GM12878 (cell line): Measurements from ENCODE around the gene ARHGEF10L. TPM values are rescaled to one million over a fixed set of nuclear protein-coding genes. Genes with fewer than 3 reads are reported as not detected.

Experiments used
- ATAC-seq: fragments of 200-7000 bp; cut with Tn5 transposase; 3 replicates; pipeline ENCODE4 v1.9.1; 2020; ENCODE audit warnings: mild to moderate bottlenecking, moderate library complexity
- BruUV-seq: library from RNA; stranded (reverse); fragments of 400-500 nt; replicated peaks from 2 replicates; lab custom pipeline; 2021; lab: Mats Ljungman, UMichigan
- CTCF ChIA-PET: fragments of 300-600 bp; sonication (Branson Sonifier 250); formaldehyde crosslinking; extraction: SDS; loops from one replicate; lab custom pipeline; 2021; ENCODE audit warnings: inconsistent platforms; lab: Yijun Ruan, JAX
- POLR2A ChIA-PET: fragments of 350-600 bp; formaldehyde crosslinking; extraction: SDS; loops from one replicate; lab custom pipeline; 2021; ENCODE audit warnings: inconsistent platforms; lab: Charles Lee
- RAD21 ChIA-PET: fragments of 300-600 bp; sonication (Branson Sonifier 250); formaldehyde crosslinking; loops from one replicate; lab custom pipeline; 2023; ENCODE audit warnings: antibody characterized with exemption; ENCODE audit not compliant: unreplicated experiment; lab: Charles Lee
- SMC1A ChIA-PET: fragments of 300-600 bp; sonication (Branson Sonifier 250); formaldehyde crosslinking; loops from one replicate; lab custom pipeline; 2023; ENCODE audit not compliant: unreplicated experiment, uncharacterized antibody; lab: Charles Lee
- DNase-seq: peaks from one replicate; pipeline ENCODE4 v3.0.0-alpha.2; 2011; ENCODE audit warnings: low read depth, low spot score
- FAIRE-seq: peaks from 3 replicates; lab custom pipeline; 2011; peaks lifted over from hg19 to GRCh38; lab: Jason Lieb, UNC
- H2AFZ ChIP-seq: 2 replicates; pipeline ENCODE4 v1.6.0; 2011; ENCODE audit warnings: low read depth, low read length, control low read depth; ENCODE audit not compliant: control insufficient read depth
- H3K27ac ChIP-seq: 2 replicates; pipeline ENCODE4 v1.5.1; 2011; ENCODE audit warnings: control low read depth; ENCODE audit not compliant: control insufficient read depth, insufficient read depth
- H3K27me3 ChIP-seq, 2 experiments: replicated peaks in 1 of 2; 2 replicates each; pipeline versions ENCODE4 v1.6.0 to v1.6.1; 2011; ENCODE audit warnings: low read length in 1 of 2; ENCODE audit not compliant: control insufficient read depth in 2 of 2, insufficient read depth in 2 of 2
- H3K36me3 ChIP-seq, 2 experiments: 2 replicates each; pipeline ENCODE4 v1.5.1; 2011; ENCODE audit warnings: low read length in 1 of 2; ENCODE audit not compliant: control insufficient read depth in 2 of 2, insufficient read depth in 2 of 2
- H3K4me1 ChIP-seq: 2 replicates; pipeline ENCODE4 v1.6.1; 2011; ENCODE audit warnings: mild to moderate bottlenecking, low read length, moderate library complexity, mixed read lengths; ENCODE audit not compliant: control insufficient read depth, insufficient read depth
- H3K4me2 ChIP-seq: 2 replicates; pipeline ENCODE4 v1.6.0; 2011; ENCODE audit warnings: control low read depth; ENCODE audit not compliant: control insufficient read depth, insufficient read depth
- H3K4me3 ChIP-seq: fragments of 200-600 bp; sonication (generic); 2 replicates; pipeline ENCODE4 v1.5.1; 2016
- H3K79me2 ChIP-seq: 2 replicates; pipeline ENCODE4 v1.6.0; 2011; ENCODE audit warnings: low read length; ENCODE audit not compliant: control insufficient read depth, insufficient read depth
- H3K9ac ChIP-seq: 2 replicates; pipeline ENCODE4 v1.8.0; 2011; ENCODE audit warnings: low read length, control low read depth, mixed read lengths; ENCODE audit not compliant: control insufficient read depth, insufficient read depth
- H3K9me3 ChIP-seq: replicated peaks from 3 replicates; pipeline ENCODE4 v1.5.1; 2011; ENCODE audit warnings: mild to moderate bottlenecking, low read length; ENCODE audit not compliant: control insufficient read depth, insufficient read depth
- H4K20me1 ChIP-seq: 2 replicates; pipeline ENCODE4 v1.6.0; 2011; ENCODE audit not compliant: control insufficient read depth, insufficient read depth
- ATF7 ChIP-seq: fragments of 450-650 bp; IDR thresholded peaks from 2 replicates; pipeline ENCODE4 v1.6.1; 2016; ENCODE audit warnings: low read depth, mild to moderate bottlenecking
- BHLHE40 ChIP-seq, 2 experiments: fragments of 450-650 bp in 1 of 2; IDR thresholded peaks; 2 replicates each; pipeline ENCODE4 v1.6.1; 2011 to 2017; ENCODE audit warnings: low read depth in 2 of 2, borderline replicate concordance in 1 of 2, improper control_type of control experiment in 1 of 2, low read length in 1 of 2, mild to moderate bottlenecking in 1 of 2
- CHD1 ChIP-seq: IDR thresholded peaks from 2 replicates; pipeline ENCODE4 v1.6.1; 2012; ENCODE audit warnings: low read depth, low read length, improper control_type of control experiment
- FOS ChIP-seq: IDR thresholded peaks from 3 replicates; pipeline ENCODE4 v1.6.1; 2011; ENCODE audit warnings: borderline replicate concordance; ENCODE audit not compliant: insufficient read length; ENCODE audit errors: extremely low read depth
- NR2C1 ChIP-seq: fragments of 450-650 bp; IDR thresholded peaks from 2 replicates; pipeline ENCODE4 v1.6.1; 2017; ENCODE audit warnings: antibody characterized with exemption, mild to moderate bottlenecking, moderate library complexity
- RB1 ChIP-seq: fragments of 450-650 bp; formaldehyde crosslinking; IDR thresholded peaks from 2 replicates; pipeline ENCODE4 v1.6.1; 2017; ENCODE audit warnings: mild to moderate bottlenecking, borderline replicate concordance
- SMAD5 ChIP-seq: IDR thresholded peaks from 2 replicates; pipeline ENCODE4 v1.6.1; 2016; ENCODE audit warnings: antibody characterized with exemption, low read depth
- SUZ12 ChIP-seq: fragments of 200-600 bp; sonication (generic); IDR thresholded peaks from one replicate; pipeline ENCODE4 v1.6.1; 2018; ENCODE audit warnings: antibody characterized with exemption, mild to moderate bottlenecking; ENCODE audit not compliant: unreplicated experiment
- YY1 ChIP-seq: IDR thresholded peaks from 2 replicates; pipeline ENCODE4 v1.6.1; 2011; ENCODE audit warnings: low read depth, mild to moderate bottlenecking, low read length
- WGBS: methylation state at CpG from one replicate; pipeline ENCODE4 v1.1.6; 2016; ENCODE audit warnings: low lambda C conversion rate; ENCODE audit not compliant: insufficient replicate concordance, insufficient coverage; ENCODE audit errors: missing lambda C conversion rate; 5-methylcytosine and 5-hydroxymethylcytosine counted together
- in situ Hi-C: fragments of 300-500 bp; cut with MboI; formaldehyde crosslinking; loops from 9 replicates; pipeline ENCODE4 v1.14.3; 2018; ENCODE audit warnings: mixed read lengths
- intact Hi-C: fragments of 100-400 bp; cut with micrococcal nuclease; formaldehyde crosslinking; loops from one replicate; pipeline ENCODE4 v1.14.2; 2022; ENCODE audit not compliant: unreplicated experiment
- polyA plus RNA-seq, 11 experiments: library from polyadenylated mRNA; depleted of rRNA in 4 of 11; unstranded in 6 of 11; stranded (reverse) in 5 of 11; fragments of >200 nt; fragmentation: Nextera tagmentation in 4 of 11; fragmentation: Illumina TruSeq in 1 of 11; extraction: Ambion mirVana in 4 of 11; extraction: Trizol in 1 of 11; gene quantifications; 1 replicate in 1 of 11; 2 replicates in 10 of 11; pipeline versions ENCODE4 v1.2.1 to v1.2.3, GENCODE V29; 2011 to 2016; ENCODE audit warnings: inconsistent platforms in 2 of 11, missing spikeins in 2 of 11, low read depth in 1 of 11
- total RNA-seq, 4 experiments: library from RNA; depleted of rRNA in 3 of 4; stranded (reverse); fragments of >200 nt in 3 of 4; fragmentation: Illumina TruSeq in 1 of 4; extraction: Trizol in 1 of 4; gene quantifications; 2 replicates each; pipeline versions ENCODE4 v1.2.1 to v1.2.3, GENCODE V29; 2013 to 2021
- TF ChIP-seq, protein P1 (sequence below): IDR thresholded peaks from 2 replicates; pipeline ENCODE4 v1.6.1; 2012; ENCODE audit warnings: mild to moderate bottlenecking, low read depth, low read length
- TF ChIP-seq, protein P2 (sequence below): fragments of 450-650 bp; formaldehyde crosslinking; IDR thresholded peaks from 2 replicates; pipeline ENCODE4 v1.4.0; 2020; ENCODE audit warnings: mild to moderate bottlenecking, moderate library complexity

Gene ARHGEF10L
- total and polyA plus RNA-seq, 10 of the 15 experiments (the other 5 are each of a cell fraction or from before 2014, with no cell fraction given), result 0.05 to 0.94 (median 0.28) TPM; not detected in 2

DNA sequence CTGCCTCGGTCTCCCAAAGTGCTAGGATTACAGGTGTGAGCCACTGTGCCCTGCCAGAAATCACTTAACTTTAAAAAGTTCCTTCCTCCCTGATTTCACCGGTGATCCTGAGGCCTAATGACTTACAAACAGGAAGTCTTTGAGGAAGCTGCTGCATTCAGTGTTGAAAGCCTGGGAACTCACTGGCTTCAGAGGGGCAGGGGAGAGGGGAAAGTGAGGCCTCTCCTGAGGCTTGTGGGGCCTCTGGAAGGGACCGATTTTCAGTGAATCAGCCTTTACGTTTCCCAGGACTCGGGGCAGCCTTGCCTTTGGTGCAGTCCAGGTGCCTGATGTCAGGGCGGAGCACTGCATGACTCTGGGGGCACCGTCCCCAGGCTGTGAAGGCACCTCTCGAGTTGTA, 30.1 kb upstream of the ARHGEF10L start:
- Histone ChIP-seq H4K20me1 (no peaks in the 10 kb centered on the region), H3K4me1 (no peaks in the 10 kb centered on the region), H3K9ac (no peak overlapping the region), H3K4me3 (no peak overlapping the region), H3K36me3 (no peaks in the 10 kb centered on the region), H3K4me2 (no peak overlapping the region), H3K27me3 (no peaks in the 10 kb centered on the region), H3K9me3 (no peaks in the 10 kb centered on the region), H2AFZ (no peak overlapping the region), H3K79me2 (no peaks in the 10 kb centered on the region), H3K27ac (no peak overlapping the region)
- CTCF ChIA-PET, result interaction anchor here (2.9 kb wide), 1 partner anchor 97 kb away, joined by 15 read pairs; no protein-coding TSS in a partner anchor
- TF ChIP-seq, protein P1, sequence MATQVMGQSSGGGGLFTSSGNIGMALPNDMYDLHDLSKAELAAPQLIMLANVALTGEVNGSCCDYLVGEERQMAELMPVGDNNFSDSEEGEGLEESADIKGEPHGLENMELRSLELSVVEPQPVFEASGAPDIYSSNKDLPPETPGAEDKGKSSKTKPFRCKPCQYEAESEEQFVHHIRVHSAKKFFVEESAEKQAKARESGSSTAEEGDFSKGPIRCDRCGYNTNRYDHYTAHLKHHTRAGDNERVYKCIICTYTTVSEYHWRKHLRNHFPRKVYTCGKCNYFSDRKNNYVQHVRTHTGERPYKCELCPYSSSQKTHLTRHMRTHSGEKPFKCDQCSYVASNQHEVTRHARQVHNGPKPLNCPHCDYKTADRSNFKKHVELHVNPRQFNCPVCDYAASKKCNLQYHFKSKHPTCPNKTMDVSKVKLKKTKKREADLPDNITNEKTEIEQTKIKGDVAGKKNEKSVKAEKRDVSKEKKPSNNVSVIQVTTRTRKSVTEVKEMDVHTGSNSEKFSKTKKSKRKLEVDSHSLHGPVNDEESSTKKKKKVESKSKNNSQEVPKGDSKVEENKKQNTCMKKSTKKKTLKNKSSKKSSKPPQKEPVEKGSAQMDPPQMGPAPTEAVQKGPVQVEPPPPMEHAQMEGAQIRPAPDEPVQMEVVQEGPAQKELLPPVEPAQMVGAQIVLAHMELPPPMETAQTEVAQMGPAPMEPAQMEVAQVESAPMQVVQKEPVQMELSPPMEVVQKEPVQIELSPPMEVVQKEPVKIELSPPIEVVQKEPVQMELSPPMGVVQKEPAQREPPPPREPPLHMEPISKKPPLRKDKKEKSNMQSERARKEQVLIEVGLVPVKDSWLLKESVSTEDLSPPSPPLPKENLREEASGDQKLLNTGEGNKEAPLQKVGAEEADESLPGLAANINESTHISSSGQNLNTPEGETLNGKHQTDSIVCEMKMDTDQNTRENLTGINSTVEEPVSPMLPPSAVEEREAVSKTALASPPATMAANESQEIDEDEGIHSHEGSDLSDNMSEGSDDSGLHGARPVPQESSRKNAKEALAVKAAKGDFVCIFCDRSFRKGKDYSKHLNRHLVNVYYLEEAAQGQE, result no peak
- no peak for TF ChIP-seq YY1
- in situ Hi-C loops, result loop anchor here (10.0 kb wide), 1 partner anchor 95 kb away; no protein-coding TSS in a partner anchor
- no peak for FAIRE-seq
- intact Hi-C loops, result no loop called here
- SMC1A ChIA-PET, result no interaction called here
- 27% methylated on average over 8 of the region's 8 CpGs for WGBS
- no peak for ATAC-seq
- POLR2A ChIA-PET, result no interaction called here
- DNase-seq, result no peak
- RAD21 ChIA-PET, result no interaction called here
- BruUV-seq, result no TSS peak

DNA sequence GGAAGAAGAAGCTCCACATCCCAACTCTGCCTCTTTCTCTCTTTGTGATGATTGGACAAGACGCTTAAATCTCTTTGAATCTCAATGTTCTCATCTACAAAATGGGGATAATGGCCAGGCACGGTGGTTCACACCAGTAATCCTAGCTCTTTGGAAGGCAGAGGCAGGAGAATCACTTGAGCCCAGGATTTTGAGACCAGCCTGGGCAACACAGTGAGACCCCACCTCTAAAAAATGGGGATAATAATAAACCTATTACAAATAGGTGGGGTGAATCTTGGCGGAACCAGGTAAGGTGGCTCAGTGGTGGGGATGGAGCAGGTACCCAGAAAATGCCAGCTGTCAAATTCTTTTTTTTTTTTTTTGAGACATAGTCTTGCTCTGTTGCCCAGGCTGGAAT, 29.4 kb upstream of the ARHGEF10L start:
- H4K20me1 ChIP-seq, result no peaks in the 10 kb centered on the region
- ChIA-PET SMC1A (no interaction called here), CTCF (interaction anchor here (1.5 kb wide), 1 partner anchor 97 kb away, joined by 7 read pairs; no protein-coding TSS in a partner anchor), POLR2A (no interaction called here), RAD21 (no interaction called here)
- H3K27me3 ChIP-seq, result no peaks in the 10 kb centered on the region
- ATAC-seq, result no peak
- H3K27ac ChIP-seq, result no peak overlapping the region
- H2AFZ ChIP-seq, result no peak overlapping the region
- no peak overlapping the region for H3K4me3 ChIP-seq
- in situ Hi-C loops (no loop called here), intact Hi-C loops (no loop called here)
- H3K36me3 ChIP-seq, result no peaks in the 10 kb centered on the region
- BruUV-seq, result no TSS peak
- H3K4me1 ChIP-seq, result no peaks in the 10 kb centered on the region
- WGBS, result 34% methylated on average over 3 of the region's 3 CpGs
- no peak for FAIRE-seq
- no peaks in the 10 kb centered on the region for H3K79me2 ChIP-seq
- no peaks in the 10 kb centered on the region for H3K9me3 ChIP-seq
- no peak overlapping the region for H3K9ac ChIP-seq
- H3K4me2 ChIP-seq, result no peak overlapping the region
- DNase-seq, result no peak
- TF ChIP-seq BHLHE40 (IDR thresholded peaks at IDR 0.05; ENCODE audit: borderline replicate concordance in 1 of 2, low read depth in 2 of 2, low read length in 1 of 2), result no peak
- no peak for TF ChIP-seq FOS
- TF ChIP-seq RB1, result no peak
- TF ChIP-seq CHD1, result no peak
- TF ChIP-seq, protein P2, sequence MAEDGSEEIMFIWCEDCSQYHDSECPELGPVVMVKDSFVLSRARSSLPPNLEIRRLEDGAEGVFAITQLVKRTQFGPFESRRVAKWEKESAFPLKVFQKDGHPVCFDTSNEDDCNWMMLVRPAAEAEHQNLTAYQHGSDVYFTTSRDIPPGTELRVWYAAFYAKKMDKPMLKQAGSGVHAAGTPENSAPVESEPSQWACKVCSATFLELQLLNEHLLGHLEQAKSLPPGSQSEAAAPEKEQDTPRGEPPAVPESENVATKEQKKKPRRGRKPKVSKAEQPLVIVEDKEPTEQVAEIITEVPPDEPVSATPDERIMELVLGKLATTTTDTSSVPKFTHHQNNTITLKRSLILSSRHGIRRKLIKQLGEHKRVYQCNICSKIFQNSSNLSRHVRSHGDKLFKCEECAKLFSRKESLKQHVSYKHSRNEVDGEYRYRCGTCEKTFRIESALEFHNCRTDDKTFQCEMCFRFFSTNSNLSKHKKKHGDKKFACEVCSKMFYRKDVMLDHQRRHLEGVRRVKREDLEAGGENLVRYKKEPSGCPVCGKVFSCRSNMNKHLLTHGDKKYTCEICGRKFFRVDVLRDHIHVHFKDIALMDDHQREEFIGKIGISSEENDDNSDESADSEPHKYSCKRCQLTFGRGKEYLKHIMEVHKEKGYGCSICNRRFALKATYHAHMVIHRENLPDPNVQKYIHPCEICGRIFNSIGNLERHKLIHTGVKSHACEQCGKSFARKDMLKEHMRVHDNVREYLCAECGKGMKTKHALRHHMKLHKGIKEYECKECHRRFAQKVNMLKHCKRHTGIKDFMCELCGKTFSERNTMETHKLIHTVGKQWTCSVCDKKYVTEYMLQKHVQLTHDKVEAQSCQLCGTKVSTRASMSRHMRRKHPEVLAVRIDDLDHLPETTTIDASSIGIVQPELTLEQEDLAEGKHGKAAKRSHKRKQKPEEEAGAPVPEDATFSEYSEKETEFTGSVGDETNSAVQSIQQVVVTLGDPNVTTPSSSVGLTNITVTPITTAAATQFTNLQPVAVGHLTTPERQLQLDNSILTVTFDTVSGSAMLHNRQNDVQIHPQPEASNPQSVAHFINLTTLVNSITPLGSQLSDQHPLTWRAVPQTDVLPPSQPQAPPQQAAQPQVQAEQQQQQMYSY (CRISPR knock-in tag), result no peak
- TF ChIP-seq SMAD5, result no peak
- TF ChIP-seq SUZ12, result no peak
- no peak for TF ChIP-seq ATF7
- TF ChIP-seq NR2C1, result no peak
